ENCODE measurements around the gene RUNX1.
A peak's percentile ranks its signal among the peaks of the same experiment; 100 is the strongest.

The RUNX1 gene

GRCh38 chr21:35058058-35058457, 9.0 kb upstream of the RUNX1 start:
- no peak for DNase-seq

DNA sequence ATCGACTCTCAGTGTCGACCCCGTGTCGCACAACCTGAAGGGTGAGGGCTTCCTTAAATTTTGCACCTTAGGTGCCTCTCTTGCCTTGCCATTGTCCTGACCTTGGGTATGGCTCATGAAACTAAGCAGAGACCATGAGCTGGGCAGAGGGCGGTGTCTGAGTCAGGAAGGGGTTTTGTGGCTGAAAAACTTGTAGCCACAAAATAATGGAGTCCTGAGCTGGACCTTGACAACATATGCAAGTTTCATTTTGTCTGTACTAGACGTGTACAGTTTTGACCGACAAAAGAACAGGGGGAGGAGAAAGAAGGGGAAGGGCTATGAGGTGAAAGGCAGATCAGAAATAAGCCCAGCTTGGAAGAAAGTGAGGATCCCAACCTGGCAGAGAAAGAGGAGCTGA, 8.3 kb upstream of the RUNX1 start:
- no peak for DNase-seq

DNA sequence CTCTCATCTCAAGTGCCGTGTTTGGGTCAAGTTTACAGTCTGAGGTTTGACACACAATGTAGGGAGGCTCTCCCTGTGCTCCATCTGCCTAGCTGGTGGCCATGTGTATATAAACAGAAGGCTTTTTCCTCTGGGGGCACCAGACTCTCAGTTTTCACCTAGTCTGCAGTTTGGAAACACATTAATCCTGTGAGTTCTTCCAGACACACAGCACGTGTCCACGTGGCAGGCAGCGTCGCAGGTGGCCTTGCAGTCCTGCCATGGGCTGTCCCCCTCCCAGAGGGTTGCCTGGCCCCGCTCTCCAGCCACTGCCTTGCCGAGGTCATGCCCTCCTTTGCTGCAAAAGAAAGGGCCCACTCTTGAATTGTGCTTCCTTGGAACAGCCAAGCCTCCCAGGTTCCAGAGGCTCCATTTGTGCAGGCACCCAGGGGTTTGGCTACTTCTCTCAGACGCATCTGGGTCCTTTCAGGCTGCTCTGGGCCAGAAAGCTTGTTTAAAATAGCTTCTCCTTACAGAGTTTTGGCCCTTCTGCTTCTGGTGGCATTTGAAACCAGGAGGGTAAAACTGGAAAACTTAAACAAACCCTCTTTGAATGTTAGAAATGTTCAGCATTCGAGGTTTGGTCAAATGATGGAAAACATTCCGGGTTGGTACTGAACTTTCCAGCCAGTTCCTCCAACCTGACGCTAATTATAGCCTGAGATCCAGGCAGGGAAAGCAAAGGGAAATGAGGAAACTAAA, 4.4 kb upstream of the RUNX1 start:
- no peak for DNase-seq

DNA sequence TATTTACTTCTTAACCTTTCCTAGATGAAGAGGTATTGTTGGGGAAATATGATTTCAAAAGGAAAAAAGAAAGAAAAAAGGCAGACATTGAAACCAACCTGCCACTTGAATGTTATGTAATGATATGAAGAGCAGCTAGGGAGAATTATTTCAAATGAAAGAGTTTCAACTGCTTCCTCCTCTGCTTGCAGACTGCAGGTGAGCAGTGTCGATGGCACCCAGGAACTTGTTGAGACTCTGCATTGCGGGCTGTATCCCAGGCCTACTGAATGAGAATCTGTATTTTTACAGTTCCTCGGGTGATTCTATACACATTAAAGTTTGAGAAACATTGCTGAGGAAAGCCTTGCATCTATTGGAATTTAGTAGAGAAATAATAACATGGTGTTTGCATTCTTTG, 3.7 kb upstream of the RUNX1 start:
- no peak for DNase-seq

DNA sequence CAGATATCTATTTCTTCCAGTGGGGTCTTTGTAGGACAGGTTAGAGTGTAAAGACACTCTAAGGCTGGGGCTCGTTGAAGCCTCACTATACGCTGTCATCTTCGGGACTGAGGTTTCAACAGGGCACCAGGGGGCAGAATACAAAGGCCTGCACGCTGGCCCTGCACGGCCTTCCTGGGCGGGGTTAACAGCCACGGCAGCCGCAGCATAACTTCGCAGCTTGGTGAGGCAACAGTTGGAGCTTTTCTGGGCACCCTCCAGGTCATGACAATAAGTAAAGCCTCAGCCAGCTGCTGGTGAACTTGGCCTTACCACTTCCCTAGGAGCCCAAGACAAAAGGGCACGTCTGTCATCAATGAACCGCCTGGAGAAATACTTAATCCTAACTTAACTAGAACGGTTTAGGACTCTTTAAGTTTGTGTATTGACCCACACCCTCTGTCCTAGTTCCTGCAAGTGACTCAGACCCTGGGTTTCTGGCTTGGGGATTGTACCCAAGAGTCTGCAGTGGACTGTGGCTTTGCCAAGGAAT, 2.3 kb upstream of the RUNX1 start:
- DNase-seq, result peak; percentile 71

DNA sequence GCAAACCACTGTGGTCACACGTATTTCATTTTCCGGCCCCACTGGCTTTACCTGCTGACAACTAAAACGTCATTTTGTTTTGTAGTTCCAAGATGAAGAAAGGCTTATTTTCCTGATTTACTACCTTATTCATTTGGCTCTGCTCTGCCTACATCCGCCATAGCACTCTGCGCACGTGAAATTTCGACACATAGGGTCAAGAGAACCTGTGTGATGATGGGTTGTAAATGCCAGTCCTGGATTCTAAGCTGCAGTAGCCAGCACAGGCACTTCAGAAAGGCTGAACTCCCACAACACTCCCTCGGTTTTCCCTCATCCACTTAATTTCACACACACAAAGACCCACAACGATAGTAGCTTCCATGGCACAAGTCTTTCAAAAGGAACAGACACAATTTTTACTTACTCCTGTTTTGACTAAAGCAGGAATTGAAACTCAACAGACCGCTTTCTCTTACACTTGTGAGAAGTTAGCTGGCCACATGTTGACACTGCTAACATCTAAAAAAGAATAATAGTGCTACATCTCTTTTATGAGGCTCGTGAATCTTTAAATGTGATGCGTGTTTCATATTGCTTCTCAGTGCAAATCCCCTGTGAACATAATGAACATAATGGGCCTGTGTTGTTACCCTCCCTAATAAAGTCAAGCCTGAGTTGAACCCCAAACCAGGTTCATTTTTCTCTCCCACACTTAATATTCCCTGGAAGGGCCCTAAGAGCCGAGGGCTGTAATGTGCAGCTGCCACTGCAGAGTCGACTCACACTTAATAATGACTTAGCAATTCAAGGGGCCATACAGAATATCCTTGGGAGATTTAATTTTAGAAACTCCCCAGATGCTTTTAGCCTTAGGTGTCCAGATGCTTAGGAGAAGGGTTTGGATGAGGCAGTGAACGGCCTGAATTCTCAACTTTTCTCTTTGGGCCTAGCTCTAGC, 1.5 kb upstream of the RUNX1 start:
- peak; percentile 80 for DNase-seq

GRCh38 chr21:35048183-35048601, 910 bp downstream of the RUNX1 start:
- DNase-seq, result peak; percentile 29

DNA sequence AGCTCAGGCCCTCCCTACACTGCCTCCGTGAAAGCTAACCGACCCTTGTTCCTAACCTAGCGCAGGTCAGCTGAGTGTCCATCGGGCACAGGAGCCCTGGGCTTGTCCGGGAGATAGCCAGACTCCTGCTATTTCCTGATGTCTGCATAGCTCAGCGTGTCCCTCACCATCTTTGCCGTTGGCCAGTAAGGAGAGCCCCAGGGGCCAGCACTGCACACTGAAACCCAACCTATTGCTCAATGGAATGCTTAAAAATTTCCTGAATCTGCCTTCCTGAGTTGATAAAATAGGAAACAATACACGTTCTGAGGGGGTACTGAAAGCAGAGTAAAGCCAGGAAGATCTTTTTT, 2.2 kb downstream of the RUNX1 start:
- no peak for DNase-seq

DNA sequence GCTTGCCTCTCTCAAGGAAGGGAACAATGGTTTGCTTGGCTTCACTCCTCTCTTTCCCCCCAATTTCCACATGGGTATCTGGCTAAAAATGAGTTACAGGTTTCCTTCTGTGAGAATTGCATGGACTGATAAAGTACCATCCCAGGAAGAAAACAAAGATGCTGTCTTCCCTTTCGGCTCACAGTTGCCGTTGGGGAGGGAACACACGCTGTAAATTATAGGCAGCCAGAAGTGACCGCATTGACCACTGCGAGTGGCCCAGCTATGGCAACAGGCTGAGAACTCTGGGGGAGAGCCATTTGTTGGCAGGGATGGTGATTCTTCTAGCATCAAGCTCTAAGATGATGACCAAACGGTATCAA, 2.9 kb downstream of the RUNX1 start:
- DNase-seq, result no peak

- no peak for DNase-seq
Observed at GRCh38 chr21:35045542-35046262, 3.4 kb downstream of the RUNX1 start.

- no peak for DNase-seq
Observed at GRCh38 chr21:35044770-35045541, 4.1 kb downstream of the RUNX1 start.

- DNase-seq, result no peak
Observed at GRCh38 chr21:35044128-35044527, 5.0 kb downstream of the RUNX1 start.

DNA sequence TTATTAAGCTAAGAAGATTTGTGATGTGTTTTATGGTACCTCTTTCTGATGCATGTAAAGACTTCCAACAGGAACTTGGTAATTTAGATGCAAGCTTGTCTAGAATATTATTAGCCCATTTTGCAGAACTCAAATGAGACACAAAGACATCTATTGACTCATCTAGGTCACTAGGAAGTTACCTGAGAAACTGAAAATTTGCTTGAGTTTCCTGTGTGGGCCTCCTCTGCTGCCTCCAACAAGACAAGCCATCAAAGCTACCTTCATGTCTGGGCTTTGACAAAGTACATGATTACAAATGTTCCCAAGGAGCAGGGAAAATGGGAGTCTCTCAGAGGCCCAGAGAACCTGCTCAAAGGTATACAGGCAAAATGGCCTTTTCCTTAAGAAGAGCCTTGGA, 5.6 kb downstream of the RUNX1 start:
- no peak for DNase-seq

GRCh38 chr21:35042836-35043235, 6.3 kb downstream of the RUNX1 start:
- no peak for DNase-seq

DNA sequence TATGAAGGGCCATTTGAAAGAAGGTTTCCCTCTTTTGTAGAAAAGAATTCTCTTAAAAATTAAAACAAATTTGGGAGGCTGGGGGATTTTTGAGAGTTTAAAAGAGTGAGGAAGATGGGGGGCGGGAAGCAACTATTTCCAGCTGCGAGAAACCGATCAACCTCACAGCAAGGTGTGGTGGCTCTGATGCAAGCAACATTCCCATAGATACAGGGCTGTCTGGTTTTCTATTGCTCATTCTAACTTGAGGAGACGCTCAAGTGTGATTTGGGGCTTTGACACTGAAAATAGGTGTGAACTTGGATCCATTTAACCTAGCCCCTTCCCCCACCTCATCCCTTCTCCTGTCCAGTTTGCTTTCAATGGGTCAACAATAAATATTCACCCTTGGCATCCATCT, 7.2 kb downstream of the RUNX1 start:
- no peak for DNase-seq

DNA sequence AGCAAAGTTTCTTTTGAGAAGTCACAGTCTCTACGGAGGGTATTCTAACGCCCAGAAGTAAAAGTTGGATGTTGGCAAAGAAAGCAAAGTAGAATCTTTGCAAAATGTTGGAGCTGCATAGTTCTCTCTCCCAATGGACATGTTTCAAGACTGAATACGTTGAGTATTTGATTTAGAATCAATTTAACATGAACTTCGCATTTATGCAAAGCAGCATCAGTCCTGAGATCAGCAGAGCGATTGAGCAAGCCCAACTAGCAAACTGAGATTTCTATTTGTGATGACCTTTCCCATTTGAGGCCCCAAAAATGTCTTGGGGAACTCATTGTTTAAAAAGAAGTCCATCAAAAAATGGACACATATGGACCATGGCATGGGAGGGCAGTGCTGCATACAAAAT, 8.0 kb downstream of the RUNX1 start:
- no peak for DNase-seq

- no peak for DNase-seq
Observed at GRCh38 chr21:35039595-35040289, 9.4 kb downstream of the RUNX1 start.

DNA sequence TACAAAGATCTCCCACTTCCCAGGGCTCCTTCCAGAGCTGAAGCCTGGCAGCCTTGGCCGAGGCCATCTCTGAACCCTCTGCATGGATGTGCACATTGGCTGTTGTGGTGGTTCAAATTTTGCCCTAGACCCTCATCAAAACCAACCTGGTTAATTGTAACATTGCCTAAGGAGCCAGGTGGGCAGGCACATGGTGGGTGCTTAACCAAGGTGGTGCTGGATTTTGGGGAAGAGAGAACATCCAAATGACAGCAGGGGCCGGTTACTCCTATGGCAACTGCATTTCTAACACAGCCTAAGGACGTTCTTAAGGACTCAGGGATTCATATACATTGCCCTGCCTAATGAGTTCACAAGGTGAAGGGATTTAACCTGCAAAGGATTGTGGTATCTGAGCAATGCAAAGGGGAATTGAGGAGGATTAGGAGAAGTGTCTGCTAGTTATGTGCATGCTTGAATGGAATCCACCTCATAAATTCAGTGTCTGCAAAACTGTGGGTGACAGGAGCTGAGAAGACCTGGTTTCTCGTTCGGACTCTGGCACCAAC, 10.3 kb downstream of the RUNX1 start:
- DNase-seq, result no peak

DNA sequence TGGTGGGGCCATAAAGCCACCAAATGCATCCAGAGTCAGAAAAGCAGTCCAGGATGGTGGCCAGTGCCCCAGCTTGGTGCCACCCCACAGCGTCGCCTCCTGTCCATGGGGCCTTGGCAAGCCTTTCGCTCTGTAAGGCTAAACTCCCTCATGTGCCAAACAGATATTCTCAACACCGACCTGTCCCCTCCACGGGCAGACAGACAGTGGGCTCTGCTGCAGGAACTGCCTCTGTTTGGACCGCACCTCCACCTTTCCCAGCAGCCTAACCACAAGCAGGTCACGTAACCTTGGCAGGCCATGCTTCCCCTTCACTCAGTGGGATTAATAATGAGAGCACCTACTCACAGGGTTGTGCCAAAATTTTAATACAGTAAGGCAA, 11.7 kb downstream of the RUNX1 start:
- no peak for DNase-seq

- no peak for DNase-seq
Observed at GRCh38 chr21:35036465-35037383, 12.4 kb downstream of the RUNX1 start.

- no peak for DNase-seq
Observed at GRCh38 chr21:35035581-35035980, 13.5 kb downstream of the RUNX1 start.
